Adrenal gland (tissue), 5 donors: ENCODE data around the gene DNAJC6.

Experiments
- CTCF ChIP-seq, 6 experiments: fragments of 450-650 bp in 4 of 6; fragments of 200-600 bp in 2 of 6; sonication (generic) in 1 of 6; IDR thresholded peaks; 1 replicate in 5 of 6; 2 replicates in 1 of 6; pipeline versions ENCODE4 v1.5.1 to v1.8.0; 2016 to 2021; ENCODE audit warnings: antibody characterized with exemption in 6 of 6, mild to moderate bottlenecking in 2 of 6, moderate library complexity in 1 of 6
- POLR2A ChIP-seq, 2 donors: fragments of 450-650 bp; IDR thresholded peaks; one replicate each; pipeline ENCODE4 v1.6.1; 2017; ENCODE audit warnings: antibody characterized with exemption in 2 of 2, mild to moderate bottlenecking in 2 of 2, moderate library complexity in 1 of 2
- donor health status: DM: no; HTN: no; CAD: no.

GRCh38 chr1:65429806-65430205, 120.5 kb downstream of the DNAJC6 start:
- no peak for TF ChIP-seq CTCF (IDR thresholded peaks at IDR 0.05)
- TF ChIP-seq POLR2A (IDR thresholded peaks at IDR 0.05), result peak in 1 of 2 donors; percentile 41
